ENCODE measurements around the gene SGSM2.

The SGSM2 gene

DNA sequence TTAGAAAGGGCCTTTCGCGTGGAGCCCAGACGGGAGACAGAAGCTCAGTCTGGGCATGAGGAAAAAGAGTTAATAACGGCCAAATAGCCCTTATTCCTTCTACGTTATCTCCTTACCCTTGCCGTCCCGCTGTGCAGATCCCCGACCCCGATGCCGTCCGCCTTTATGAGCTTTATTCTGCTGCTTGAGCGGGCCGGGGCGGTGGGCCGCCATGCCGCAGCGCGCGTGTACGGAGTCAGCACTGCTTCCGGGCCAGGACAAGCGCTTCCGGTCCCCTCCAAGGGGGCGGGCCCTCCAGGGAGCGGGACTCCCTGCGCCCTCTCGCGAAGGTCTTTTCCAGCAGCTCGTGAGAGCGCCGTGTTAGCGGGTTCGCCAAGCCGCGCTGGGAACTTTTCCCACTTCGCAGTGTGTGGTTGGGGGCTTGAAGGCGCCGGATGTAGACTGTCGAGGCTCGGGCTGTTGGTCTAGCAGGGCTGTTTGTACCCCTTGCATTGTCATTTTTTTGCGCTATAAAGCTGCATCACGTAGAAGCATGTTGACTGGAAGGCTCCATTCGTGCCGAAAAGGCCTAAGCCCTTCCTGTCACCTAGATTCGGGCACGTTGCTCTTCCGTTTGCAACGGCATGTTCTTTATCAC lies 968 bp upstream of the SGSM2 start, which contains the start of gene TSR1:
Gene TSR1 (minus strand): TSS at position 243 of the 637 bp plus-strand sequence. CDS start 30 bp downstream, at position 213.
- peaks cover 49% of the 10 kb centered on the region for H3K79me2 ChIP-seq (ENCODE audit: control insufficient read depth, insufficient read depth, low read length, unreplicated experiment)
- H3K4me3 ChIP-seq (ENCODE audit: low read depth, low read length): peak within 1 kb of the TSS; percentile 90
- H3K4me1 ChIP-seq (ENCODE audit: control insufficient read depth, insufficient read depth, low read length, unreplicated experiment): peaks cover 19% of the 10 kb centered on the region
- H3K27me3 ChIP-seq (ENCODE audit: insufficient read depth, low read length): no peaks in the 10 kb centered on the region
- H3K27ac ChIP-seq (ENCODE audit: low read depth, low read length): peak within 1 kb of the TSS; percentile 53
- peak within 1 kb of the TSS; percentile 99 for H2AFZ ChIP-seq (ENCODE audit: low read length, unreplicated experiment)
- H3K36me3 ChIP-seq (ENCODE audit: insufficient read depth, low read length): peaks cover 35% of the 10 kb centered on the region

DNA sequence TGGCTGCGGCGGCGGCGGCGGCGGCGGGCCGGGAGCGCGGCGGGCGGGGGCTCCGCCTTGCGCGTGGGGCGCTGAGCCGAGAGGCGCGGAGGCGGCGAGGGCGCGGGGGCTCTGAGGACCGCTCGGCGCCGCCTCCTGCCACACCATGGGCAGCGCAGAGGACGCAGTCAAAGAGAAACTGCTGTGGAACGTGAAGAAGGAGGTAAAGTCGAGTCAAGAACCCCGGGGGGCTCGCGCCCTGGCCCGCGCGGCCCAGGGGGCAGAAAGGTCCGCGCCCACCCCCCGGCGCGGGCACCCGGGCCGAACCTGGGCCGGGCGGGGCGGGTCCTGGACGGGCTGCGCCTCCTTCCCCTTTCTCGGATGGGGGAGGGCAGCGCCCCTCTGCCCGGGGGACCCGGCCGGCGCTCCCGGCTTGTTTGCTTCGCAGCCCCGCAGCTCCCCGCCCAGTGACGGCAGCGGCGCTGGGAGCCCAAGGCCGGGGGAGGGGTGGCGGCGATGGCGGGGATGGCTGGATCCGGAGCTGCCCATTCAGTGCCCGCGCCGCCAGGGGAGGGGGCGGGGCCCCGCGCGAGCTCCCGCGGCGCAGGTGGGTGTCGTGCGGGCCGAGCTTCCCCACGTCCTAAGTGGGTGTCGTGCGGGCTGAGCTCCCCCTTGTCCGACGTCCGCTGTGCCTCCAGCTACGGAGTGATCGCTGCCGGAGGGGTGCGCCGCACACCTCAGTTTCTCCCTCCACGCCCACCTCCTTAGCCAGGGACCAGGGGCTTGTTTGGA lies 428 bp downstream of the SGSM2 start:
- H2AFZ ChIP-seq (ENCODE audit: low read length, unreplicated experiment): peak overlapping the region; percentile 99
- no peaks in the 10 kb centered on the region for H3K27me3 ChIP-seq (ENCODE audit: insufficient read depth, low read length)
- peak overlapping the region; percentile 90 for H3K4me3 ChIP-seq (ENCODE audit: low read depth, low read length)
- peaks cover 19% of the 10 kb centered on the region for H3K4me1 ChIP-seq (ENCODE audit: control insufficient read depth, insufficient read depth, low read length, unreplicated experiment)
- H3K79me2 ChIP-seq (ENCODE audit: control insufficient read depth, insufficient read depth, low read length, unreplicated experiment): peaks cover 41% of the 10 kb centered on the region
- H3K36me3 ChIP-seq (ENCODE audit: insufficient read depth, low read length): peaks cover 24% of the 10 kb centered on the region
- H3K27ac ChIP-seq (ENCODE audit: low read depth, low read length): peak overlapping the region; percentile 21; the same call in 1 of the 2 replicates

DNA sequence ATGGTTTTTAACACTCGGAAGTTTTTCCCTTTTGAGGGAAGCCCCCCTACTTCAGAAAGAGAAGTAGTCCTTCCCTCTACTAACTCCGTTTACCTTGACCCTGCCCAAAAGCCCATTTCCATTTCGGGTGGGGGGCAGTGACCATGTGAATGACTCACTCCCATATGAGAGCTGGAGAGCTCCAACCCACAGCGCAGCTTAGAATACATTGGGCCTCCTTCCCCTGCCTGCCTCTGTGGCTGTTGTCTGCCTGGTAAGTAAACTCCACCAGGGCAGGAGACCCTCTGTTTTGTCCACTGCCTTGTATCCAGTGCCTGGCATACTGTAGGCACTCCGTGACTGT lies 985 bp downstream of the SGSM2 start:
- no peak overlapping the region for H3K27ac ChIP-seq (ENCODE audit: low read depth, low read length)

DNA sequence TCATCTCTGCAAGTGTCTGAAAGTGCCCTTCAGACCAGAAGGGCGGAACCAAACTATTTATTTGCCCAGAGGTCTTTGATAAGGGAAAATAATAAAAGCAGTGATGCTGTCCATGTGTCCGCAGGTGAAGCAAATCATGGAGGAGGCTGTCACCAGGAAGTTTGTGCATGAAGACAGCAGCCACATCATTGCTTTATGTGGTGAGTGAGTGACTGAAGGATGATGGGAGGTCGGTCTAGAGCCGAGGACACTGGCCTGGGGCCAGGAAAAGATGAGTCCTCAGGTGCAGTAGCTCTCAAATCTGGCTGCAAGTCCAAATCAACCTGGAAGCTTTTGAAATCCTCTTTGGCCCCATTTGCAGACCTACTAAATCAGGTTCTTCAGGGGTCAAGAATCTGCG lies 6.1 kb downstream of the SGSM2 start:
- Histone ChIP-seq H3K79me2 (ENCODE audit: control insufficient read depth, insufficient read depth, low read length, unreplicated experiment) (peaks cover 1% of the 10 kb centered on the region), H3K27ac (ENCODE audit: low read depth, low read length) (no peak overlapping the region), H3K36me3 (ENCODE audit: insufficient read depth, low read length) (no peaks in the 10 kb centered on the region)

More for the DNA sequence above, 985 bp downstream of the SGSM2 start:
- Histone ChIP-seq H2AFZ (ENCODE audit: low read length, unreplicated experiment) (peak overlapping the region; percentile 78), H3K4me1 (ENCODE audit: control insufficient read depth, insufficient read depth, low read length, unreplicated experiment) (peaks cover 19% of the 10 kb centered on the region), H3K27me3 (ENCODE audit: insufficient read depth, low read length) (no peaks in the 10 kb centered on the region), H3K79me2 (ENCODE audit: control insufficient read depth, insufficient read depth, low read length, unreplicated experiment) (peaks cover 35% of the 10 kb centered on the region), H3K36me3 (ENCODE audit: insufficient read depth, low read length) (peaks cover 19% of the 10 kb centered on the region), H3K4me3 (ENCODE audit: low read depth, low read length) (peak overlapping the region; percentile 90)

DNA sequence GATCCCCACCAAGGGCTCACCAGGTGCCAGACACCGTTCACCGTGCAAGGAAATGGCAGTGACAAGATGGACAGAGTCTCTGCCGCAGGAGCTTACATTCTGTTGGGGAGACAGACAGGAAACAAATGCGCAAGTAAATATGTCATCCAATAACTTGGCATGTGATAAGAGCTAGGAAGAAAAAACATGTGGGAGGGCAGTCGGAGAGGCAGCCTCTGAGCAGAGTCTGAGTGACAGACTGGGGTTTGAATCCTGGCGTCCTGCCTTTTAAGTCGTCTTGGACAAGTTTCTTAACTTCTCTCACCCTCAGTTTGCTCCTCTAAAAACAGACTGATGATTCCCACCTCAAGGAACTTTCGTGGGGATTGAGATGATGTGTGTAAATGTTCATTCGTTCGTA lies 7.2 kb downstream of the SGSM2 start:
- H3K27ac ChIP-seq (ENCODE audit: low read depth, low read length): no peak overlapping the region
- no peak overlapping the region for H2AFZ ChIP-seq (ENCODE audit: low read length, unreplicated experiment)
- no peaks in the 10 kb centered on the region for H3K27me3 ChIP-seq (ENCODE audit: insufficient read depth, low read length)
- H3K79me2 ChIP-seq (ENCODE audit: control insufficient read depth, insufficient read depth, low read length, unreplicated experiment): no peaks in the 10 kb centered on the region
- H3K4me3 ChIP-seq (ENCODE audit: low read depth, low read length): no peak overlapping the region
- H3K36me3 ChIP-seq (ENCODE audit: insufficient read depth, low read length): no peaks in the 10 kb centered on the region
- H3K4me1 ChIP-seq (ENCODE audit: control insufficient read depth, insufficient read depth, low read length, unreplicated experiment): peaks cover 5% of the 10 kb centered on the region

More for the DNA sequence above, 6.1 kb downstream of the SGSM2 start:
- Histone ChIP-seq H3K4me3 (ENCODE audit: low read depth, low read length) (no peak overlapping the region), H3K4me1 (ENCODE audit: control insufficient read depth, insufficient read depth, low read length, unreplicated experiment) (peaks cover 6% of the 10 kb centered on the region), H3K27me3 (ENCODE audit: insufficient read depth, low read length) (no peaks in the 10 kb centered on the region), H2AFZ (ENCODE audit: low read length, unreplicated experiment) (no peak overlapping the region)

DNA sequence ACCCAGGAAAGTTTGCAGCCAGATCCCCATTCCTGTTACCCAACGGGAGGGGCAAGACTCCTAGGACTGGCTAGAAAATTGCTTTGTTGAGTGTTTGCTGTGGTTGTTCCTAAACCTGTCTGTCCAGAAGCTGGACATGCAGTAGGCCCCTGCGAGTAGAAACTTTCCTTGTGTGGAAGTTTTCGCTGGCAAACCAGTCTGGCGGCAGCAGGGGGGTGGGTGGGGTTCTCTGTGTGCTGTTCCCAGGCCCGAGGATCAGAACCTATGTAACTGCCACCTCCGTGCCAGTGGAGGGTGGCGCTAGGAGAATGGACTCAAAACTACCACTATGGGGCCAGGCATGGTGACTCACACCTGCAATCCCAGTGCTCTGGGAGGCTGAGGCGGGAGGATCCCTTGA lies 9.2 kb downstream of the SGSM2 start:
- peaks cover 5% of the 10 kb centered on the region for H3K4me1 ChIP-seq (ENCODE audit: control insufficient read depth, insufficient read depth, low read length, unreplicated experiment)
- no peak overlapping the region for H3K27ac ChIP-seq (ENCODE audit: low read depth, low read length)
- H3K4me3 ChIP-seq (ENCODE audit: low read depth, low read length): no peak overlapping the region
- no peak overlapping the region for H2AFZ ChIP-seq (ENCODE audit: low read length, unreplicated experiment)
- H3K27me3 ChIP-seq (ENCODE audit: insufficient read depth, low read length): no peaks in the 10 kb centered on the region
- no peaks in the 10 kb centered on the region for H3K79me2 ChIP-seq (ENCODE audit: control insufficient read depth, insufficient read depth, low read length, unreplicated experiment)
- no peaks in the 10 kb centered on the region for H3K36me3 ChIP-seq (ENCODE audit: insufficient read depth, low read length)

DNA sequence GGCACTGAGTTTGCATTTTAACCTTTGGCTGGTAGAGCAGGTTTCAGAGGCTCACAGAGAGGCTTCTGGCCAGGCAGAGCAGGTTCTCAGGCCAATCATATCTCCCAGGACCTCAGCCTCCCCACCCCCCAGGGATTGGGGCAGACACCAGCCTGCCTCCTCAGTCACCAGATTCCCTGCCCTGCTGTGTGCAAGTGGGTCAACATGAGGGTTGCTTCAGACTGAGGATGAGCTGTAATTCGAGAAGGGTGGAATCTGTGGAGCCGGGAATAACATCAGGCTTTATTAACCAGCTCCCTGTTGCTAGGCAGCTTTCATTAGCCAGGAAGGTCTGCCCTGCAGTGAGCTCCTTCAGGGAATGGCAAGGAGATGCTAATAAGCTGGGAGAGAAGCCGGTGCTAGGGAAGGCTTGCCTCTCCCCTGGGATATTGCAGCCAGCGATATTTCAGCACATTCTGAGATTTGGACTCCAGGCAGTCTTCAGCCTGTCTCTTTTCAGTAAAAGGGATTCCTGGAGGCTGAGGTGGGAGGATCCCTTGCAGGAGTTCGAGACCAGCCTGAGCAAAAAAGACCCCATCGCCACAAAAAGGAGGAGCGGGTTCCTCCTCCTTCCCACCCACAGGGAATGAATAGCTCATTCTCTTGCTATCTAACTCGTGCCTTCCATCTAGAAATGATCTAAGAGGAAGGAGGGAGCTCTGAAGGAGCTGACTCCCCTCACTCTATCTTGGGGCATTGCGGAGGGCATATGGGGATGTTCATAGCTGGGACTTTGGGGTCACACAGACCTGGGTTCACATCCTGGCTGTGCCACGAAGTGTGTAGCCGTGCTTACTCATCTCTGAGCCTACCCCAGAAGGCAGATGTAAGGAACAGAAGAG lies 10.7 kb downstream of the SGSM2 start:
- Histone ChIP-seq H3K27me3 (ENCODE audit: insufficient read depth, low read length) (no peaks in the 10 kb centered on the region), H2AFZ (ENCODE audit: low read length, unreplicated experiment) (no peak overlapping the region), H3K36me3 (ENCODE audit: insufficient read depth, low read length) (no peaks in the 10 kb centered on the region), H3K4me1 (ENCODE audit: control insufficient read depth, insufficient read depth, low read length, unreplicated experiment) (peaks cover 5% of the 10 kb centered on the region), H3K79me2 (ENCODE audit: control insufficient read depth, insufficient read depth, low read length, unreplicated experiment) (no peaks in the 10 kb centered on the region), H3K4me3 (ENCODE audit: low read depth, low read length) (no peak overlapping the region), H3K27ac (ENCODE audit: low read depth, low read length) (no peak overlapping the region)

DNA sequence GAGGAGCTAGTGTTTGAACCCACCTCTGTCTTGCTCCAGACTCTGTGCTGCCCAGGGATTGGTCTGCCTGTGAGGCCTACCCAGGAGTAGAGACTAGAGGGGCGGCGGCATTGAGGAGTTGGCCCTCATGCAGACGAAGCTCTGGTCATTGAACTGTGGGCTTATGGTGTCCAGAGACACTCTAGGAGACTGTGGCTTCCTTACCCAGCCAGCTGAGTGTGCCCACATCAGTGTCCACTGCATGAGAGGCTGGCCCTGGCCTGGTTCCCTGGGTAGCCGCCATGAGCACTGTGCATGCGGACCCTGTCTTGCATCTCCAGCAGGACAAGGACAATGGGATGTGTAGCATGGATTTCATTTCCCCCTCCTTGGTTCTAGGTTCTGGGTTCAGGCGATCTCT lies 14.0 kb downstream of the SGSM2 start:
- no peak overlapping the region for H2AFZ ChIP-seq (ENCODE audit: low read length, unreplicated experiment)

DNA sequence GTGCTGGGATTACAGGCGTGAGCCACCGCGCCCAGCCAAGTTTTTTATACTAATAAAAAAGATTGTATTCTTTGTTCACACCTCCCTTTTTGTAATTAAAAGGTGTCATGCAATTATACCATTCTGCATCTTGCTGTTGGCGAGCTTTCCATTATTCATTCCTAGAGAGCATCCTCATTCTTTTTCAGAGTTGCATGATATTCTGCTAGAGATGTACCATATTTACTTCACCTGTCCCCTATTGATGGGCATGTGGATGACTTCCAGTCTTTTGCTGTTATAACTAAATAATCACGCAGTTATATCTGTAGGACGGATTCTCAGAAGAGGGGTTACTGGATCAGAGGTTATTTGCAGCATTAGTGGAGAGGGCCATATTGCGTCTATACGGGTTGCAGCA lies 17.0 kb downstream of the SGSM2 start:
- no peaks in the 10 kb centered on the region for H3K27me3 ChIP-seq (ENCODE audit: insufficient read depth, low read length)
- H3K27ac ChIP-seq (ENCODE audit: low read depth, low read length): no peak overlapping the region
- H3K4me3 ChIP-seq (ENCODE audit: low read depth, low read length): no peak overlapping the region
- H3K36me3 ChIP-seq (ENCODE audit: insufficient read depth, low read length): no peaks in the 10 kb centered on the region
- no peaks in the 10 kb centered on the region for H3K79me2 ChIP-seq (ENCODE audit: control insufficient read depth, insufficient read depth, low read length, unreplicated experiment)
- H3K4me1 ChIP-seq (ENCODE audit: control insufficient read depth, insufficient read depth, low read length, unreplicated experiment): peaks cover 9% of the 10 kb centered on the region
- H2AFZ ChIP-seq (ENCODE audit: low read length, unreplicated experiment): no peak overlapping the region

More for the DNA sequence above, 14.0 kb downstream of the SGSM2 start:
- H3K4me3 ChIP-seq (ENCODE audit: low read depth, low read length): no peak overlapping the region
- H3K79me2 ChIP-seq (ENCODE audit: control insufficient read depth, insufficient read depth, low read length, unreplicated experiment): no peaks in the 10 kb centered on the region
- H3K4me1 ChIP-seq (ENCODE audit: control insufficient read depth, insufficient read depth, low read length, unreplicated experiment): peaks cover 5% of the 10 kb centered on the region
- no peak overlapping the region for H3K27ac ChIP-seq (ENCODE audit: low read depth, low read length)
- no peaks in the 10 kb centered on the region for H3K36me3 ChIP-seq (ENCODE audit: insufficient read depth, low read length)
- H3K27me3 ChIP-seq (ENCODE audit: insufficient read depth, low read length): no peaks in the 10 kb centered on the region

DNA sequence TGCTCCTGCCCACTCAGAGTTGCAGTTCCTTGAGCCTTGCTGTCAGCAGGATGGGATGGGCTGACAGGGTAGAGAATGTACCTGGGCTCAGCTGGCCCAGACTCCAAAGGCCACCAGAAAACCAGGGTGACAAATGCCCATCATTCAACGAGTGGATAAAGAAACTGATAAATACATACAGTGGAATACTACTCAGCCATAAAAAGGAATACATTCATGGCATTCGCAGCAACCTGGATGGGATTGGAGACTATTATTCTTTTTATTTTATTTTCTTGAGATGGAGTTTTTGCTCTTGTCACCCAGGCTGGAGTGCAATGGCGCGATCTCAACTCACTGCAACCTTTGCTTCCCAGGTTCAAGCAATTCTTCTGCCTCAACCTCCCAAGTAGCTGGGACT lies 19.9 kb downstream of the SGSM2 start:
- no peak overlapping the region for H3K27ac ChIP-seq (ENCODE audit: low read depth, low read length)
- H3K4me3 ChIP-seq (ENCODE audit: low read depth, low read length): no peak overlapping the region
- H3K79me2 ChIP-seq (ENCODE audit: control insufficient read depth, insufficient read depth, low read length, unreplicated experiment): no peaks in the 10 kb centered on the region

More for the DNA sequence above, 19.9 kb downstream of the SGSM2 start:
- no peak overlapping the region for H2AFZ ChIP-seq (ENCODE audit: low read length, unreplicated experiment)
- peaks cover 20% of the 10 kb centered on the region for H3K4me1 ChIP-seq (ENCODE audit: control insufficient read depth, insufficient read depth, low read length, unreplicated experiment)
- H3K36me3 ChIP-seq (ENCODE audit: insufficient read depth, low read length): no peaks in the 10 kb centered on the region
- H3K27me3 ChIP-seq (ENCODE audit: insufficient read depth, low read length): no peaks in the 10 kb centered on the region

Data from ACC112 (cell line).